WTC11 (cell line): Measurements from ENCODE around the gene GPR15LG. TPM values are rescaled to one million over a fixed set of nuclear protein-coding genes. Genes with fewer than 3 reads are reported as not detected.

Experiments
- ATAC-seq: fragments of 200-7000 bp; cut with Tn5 transposase; 2 replicates; pipeline ENCODE4 v1.10.0; 2021; ENCODE audit warnings: mild to moderate bottlenecking, moderate library complexity
- CTCF ChIA-PET: fragments of 300-600 bp; sonication (Branson Sonifier 250); formaldehyde crosslinking; loops from one replicate; lab custom pipeline; 2021; ENCODE audit warnings: antibody characterized with exemption; lab: Charles Lee
- POLR2A ChIA-PET: fragments of 350-600 bp; sonication (Branson Sonifier 250); formaldehyde crosslinking; loops from one replicate; lab custom pipeline; 2021; ENCODE audit warnings: antibody characterized with exemption; lab: Charles Lee
- DNase-seq: peaks from one replicate; pipeline ENCODE4 v3.0.0; 2021; ENCODE audit warnings: low spot score
- H3K27ac Mint-ChIP-seq: 2 replicates; pipeline ENCODE4 v1.8.0; 2021; ENCODE audit warnings: mixed read lengths
- H3K27me3 Mint-ChIP-seq: 2 replicates; pipeline ENCODE4 v1.8.0; 2021; ENCODE audit warnings: low read depth, mild to moderate bottlenecking, moderate library complexity, mixed read lengths
- H3K36me3 Mint-ChIP-seq: 2 replicates; pipeline ENCODE4 v1.8.0; 2021; ENCODE audit warnings: mixed read lengths
- H3K4me1 Mint-ChIP-seq: 2 replicates; pipeline ENCODE4 v1.8.0; 2022; ENCODE audit warnings: mixed read lengths
- H3K4me3 Mint-ChIP-seq: 2 replicates; pipeline ENCODE4 v1.8.0; 2021; ENCODE audit warnings: mild to moderate bottlenecking, moderate library complexity, mixed read lengths
- H3K9me3 Mint-ChIP-seq: 2 replicates; pipeline ENCODE4 v1.8.0; 2021; ENCODE audit warnings: mixed read lengths
- EMX1 ChIP-seq: fragments of 250-450 bp; sonication (Bioruptor Pico); IDR thresholded peaks from 2 replicates; pipeline ENCODE4 v1.8.0; 2021; ENCODE audit warnings: mild to moderate bottlenecking
- FOXJ3 ChIP-seq: sonication (generic); formaldehyde crosslinking; IDR thresholded peaks from 2 replicates; pipeline ENCODE4 v1.9.0; 2021; ENCODE audit warnings: missing genetic modification reagents, mild to moderate bottlenecking, borderline replicate concordance
- NR2C2 ChIP-seq: sonication (generic); formaldehyde crosslinking; IDR thresholded peaks from 2 replicates; pipeline ENCODE4 v1.8.0; 2022; ENCODE audit warnings: mild to moderate bottlenecking, missing genetic modification reagents
- OVOL2 ChIP-seq: fragments of 250-450 bp; sonication (Bioruptor Pico); IDR thresholded peaks from 2 replicates; pipeline ENCODE4 v1.9.0; 2021; ENCODE audit warnings: mild to moderate bottlenecking, borderline replicate concordance
- TEAD4 ChIP-seq: sonication (generic); formaldehyde crosslinking; IDR thresholded peaks from 2 replicates; pipeline ENCODE4 v1.8.0; 2022; ENCODE audit warnings: mild to moderate bottlenecking, missing genetic modification reagents
- ZBTB43 ChIP-seq: sonication (generic); formaldehyde crosslinking; IDR thresholded peaks from 2 replicates; pipeline ENCODE4 v1.8.1; 2023; ENCODE audit warnings: mild to moderate bottlenecking, missing genetic modification reagents
- ZSCAN18 ChIP-seq: fragments of 250-450 bp; sonication (Bioruptor Pico); IDR thresholded peaks from 2 replicates; pipeline ENCODE4 v2.1.2; 2022; ENCODE audit warnings: mild to moderate bottlenecking, moderate library complexity
- total RNA-seq: library from RNA; stranded (reverse); gene quantifications from 3 replicates; pipeline ENCODE4 v1.2.3, GENCODE V29; 2021
- TF ChIP-seq, protein P1 (sequence below): sonication (generic); formaldehyde crosslinking; IDR thresholded peaks from 2 replicates; pipeline ENCODE4 v1.8.1; 2023; ENCODE audit warnings: mild to moderate bottlenecking, missing genetic modification reagents, borderline replicate concordance
- TF ChIP-seq, protein P2 (sequence below): sonication (generic); formaldehyde crosslinking; IDR thresholded peaks from 2 replicates; pipeline ENCODE4 v1.8.0; 2022; ENCODE audit warnings: missing genetic modification reagents
- TF ChIP-seq, protein P3 (sequence below): sonication (generic); formaldehyde crosslinking; IDR thresholded peaks from 2 replicates; pipeline ENCODE4 v1.8.0; 2022; ENCODE audit warnings: mild to moderate bottlenecking, missing genetic modification reagents

Gene GPR15LG
- total RNA-seq, 1 experiment from 2014 or later = not detected

DNA sequence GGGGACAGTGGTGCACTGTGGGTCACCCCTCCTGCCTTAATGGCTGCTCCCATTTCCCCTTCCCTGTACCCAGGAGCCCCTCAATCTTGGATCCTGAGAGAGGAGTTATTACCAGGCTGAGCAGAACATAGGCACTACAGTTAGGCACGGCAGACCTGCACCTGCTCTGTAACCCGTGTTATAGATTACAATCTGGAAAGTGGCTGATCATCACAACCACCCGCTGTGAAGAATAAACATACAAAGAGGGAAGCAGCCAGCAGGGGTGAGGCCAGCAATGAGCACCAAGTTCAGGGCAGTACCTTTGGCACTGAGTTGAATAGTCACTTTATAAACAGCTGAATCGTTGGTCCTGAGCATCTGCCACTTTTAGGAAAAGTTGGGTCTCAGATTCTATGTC, 22.5 kb downstream of the GPR15LG start (continued):
- TF ChIP-seq, protein P1, sequence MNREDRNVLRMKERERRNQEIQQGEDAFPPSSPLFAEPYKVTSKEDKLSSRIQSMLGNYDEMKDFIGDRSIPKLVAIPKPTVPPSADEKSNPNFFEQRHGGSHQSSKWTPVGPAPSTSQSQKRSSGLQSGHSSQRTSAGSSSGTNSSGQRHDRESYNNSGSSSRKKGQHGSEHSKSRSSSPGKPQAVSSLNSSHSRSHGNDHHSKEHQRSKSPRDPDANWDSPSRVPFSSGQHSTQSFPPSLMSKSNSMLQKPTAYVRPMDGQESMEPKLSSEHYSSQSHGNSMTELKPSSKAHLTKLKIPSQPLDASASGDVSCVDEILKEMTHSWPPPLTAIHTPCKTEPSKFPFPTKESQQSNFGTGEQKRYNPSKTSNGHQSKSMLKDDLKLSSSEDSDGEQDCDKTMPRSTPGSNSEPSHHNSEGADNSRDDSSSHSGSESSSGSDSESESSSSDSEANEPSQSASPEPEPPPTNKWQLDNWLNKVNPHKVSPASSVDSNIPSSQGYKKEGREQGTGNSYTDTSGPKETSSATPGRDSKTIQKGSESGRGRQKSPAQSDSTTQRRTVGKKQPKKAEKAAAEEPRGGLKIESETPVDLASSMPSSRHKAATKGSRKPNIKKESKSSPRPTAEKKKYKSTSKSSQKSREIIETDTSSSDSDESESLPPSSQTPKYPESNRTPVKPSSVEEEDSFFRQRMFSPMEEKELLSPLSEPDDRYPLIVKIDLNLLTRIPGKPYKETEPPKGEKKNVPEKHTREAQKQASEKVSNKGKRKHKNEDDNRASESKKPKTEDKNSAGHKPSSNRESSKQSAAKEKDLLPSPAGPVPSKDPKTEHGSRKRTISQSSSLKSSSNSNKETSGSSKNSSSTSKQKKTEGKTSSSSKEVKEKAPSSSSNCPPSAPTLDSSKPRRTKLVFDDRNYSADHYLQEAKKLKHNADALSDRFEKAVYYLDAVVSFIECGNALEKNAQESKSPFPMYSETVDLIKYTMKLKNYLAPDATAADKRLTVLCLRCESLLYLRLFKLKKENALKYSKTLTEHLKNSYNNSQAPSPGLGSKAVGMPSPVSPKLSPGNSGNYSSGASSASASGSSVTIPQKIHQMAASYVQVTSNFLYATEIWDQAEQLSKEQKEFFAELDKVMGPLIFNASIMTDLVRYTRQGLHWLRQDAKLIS = no peak
- no peak for TF ChIP-seq NR2C2 (CRISPR knock-in tag)
- TF ChIP-seq ZSCAN18 (CRISPR knock-in tag) = no peak
- no peak for TF ChIP-seq OVOL2
- TF ChIP-seq TEAD4 (CRISPR knock-in tag) = no peak
- no peak for TF ChIP-seq EMX1 (CRISPR knock-in tag)
- TF ChIP-seq, protein P2, sequence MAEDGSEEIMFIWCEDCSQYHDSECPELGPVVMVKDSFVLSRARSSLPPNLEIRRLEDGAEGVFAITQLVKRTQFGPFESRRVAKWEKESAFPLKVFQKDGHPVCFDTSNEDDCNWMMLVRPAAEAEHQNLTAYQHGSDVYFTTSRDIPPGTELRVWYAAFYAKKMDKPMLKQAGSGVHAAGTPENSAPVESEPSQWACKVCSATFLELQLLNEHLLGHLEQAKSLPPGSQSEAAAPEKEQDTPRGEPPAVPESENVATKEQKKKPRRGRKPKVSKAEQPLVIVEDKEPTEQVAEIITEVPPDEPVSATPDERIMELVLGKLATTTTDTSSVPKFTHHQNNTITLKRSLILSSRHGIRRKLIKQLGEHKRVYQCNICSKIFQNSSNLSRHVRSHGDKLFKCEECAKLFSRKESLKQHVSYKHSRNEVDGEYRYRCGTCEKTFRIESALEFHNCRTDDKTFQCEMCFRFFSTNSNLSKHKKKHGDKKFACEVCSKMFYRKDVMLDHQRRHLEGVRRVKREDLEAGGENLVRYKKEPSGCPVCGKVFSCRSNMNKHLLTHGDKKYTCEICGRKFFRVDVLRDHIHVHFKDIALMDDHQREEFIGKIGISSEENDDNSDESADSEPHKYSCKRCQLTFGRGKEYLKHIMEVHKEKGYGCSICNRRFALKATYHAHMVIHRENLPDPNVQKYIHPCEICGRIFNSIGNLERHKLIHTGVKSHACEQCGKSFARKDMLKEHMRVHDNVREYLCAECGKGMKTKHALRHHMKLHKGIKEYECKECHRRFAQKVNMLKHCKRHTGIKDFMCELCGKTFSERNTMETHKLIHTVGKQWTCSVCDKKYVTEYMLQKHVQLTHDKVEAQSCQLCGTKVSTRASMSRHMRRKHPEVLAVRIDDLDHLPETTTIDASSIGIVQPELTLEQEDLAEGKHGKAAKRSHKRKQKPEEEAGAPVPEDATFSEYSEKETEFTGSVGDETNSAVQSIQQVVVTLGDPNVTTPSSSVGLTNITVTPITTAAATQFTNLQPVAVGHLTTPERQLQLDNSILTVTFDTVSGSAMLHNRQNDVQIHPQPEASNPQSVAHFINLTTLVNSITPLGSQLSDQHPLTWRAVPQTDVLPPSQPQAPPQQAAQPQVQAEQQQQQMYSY (CRISPR knock-in tag) = no peak
- TF ChIP-seq, protein P3, sequence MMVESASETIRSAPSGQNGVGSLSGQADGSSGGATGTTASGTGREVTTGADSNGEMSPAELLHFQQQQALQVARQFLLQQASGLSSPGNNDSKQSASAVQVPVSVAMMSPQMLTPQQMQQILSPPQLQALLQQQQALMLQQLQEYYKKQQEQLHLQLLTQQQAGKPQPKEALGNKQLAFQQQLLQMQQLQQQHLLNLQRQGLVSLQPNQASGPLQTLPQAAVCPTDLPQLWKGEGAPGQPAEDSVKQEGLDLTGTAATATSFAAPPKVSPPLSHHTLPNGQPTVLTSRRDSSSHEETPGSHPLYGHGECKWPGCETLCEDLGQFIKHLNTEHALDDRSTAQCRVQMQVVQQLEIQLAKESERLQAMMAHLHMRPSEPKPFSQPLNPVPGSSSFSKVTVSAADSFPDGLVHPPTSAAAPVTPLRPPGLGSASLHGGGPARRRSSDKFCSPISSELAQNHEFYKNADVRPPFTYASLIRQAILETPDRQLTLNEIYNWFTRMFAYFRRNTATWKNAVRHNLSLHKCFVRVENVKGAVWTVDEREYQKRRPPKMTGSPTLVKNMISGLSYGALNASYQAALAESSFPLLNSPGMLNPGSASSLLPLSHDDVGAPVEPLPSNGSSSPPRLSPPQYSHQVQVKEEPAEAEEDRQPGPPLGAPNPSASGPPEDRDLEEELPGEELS (CRISPR knock-in tag) = no peak

DNA sequence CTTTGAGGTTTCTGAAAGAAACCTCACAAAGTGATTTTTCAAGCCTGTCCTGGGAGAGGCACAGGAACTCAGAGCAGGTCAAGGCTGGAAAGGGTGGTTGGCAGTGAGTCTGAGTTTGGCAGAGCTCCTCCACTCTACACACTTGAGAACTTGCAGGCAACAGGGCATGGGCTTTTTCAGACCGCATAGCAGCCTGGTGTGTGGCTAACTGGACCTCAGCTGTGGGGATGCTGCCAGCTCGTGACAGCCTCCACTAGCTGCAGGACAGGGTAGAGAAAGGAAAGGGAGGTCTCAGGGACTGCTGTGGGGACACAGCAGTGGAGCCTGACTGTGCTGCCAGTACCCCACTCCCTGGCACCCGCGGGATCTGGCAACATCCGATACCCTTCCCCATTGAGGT, 23.3 kb downstream of the GPR15LG start:
- DNase-seq (no peak), ATAC-seq (no peak)
- Mint-ChIP-seq H3K27ac (no peak overlapping the region), H3K4me1 (peaks cover 9% of the 10 kb centered on the region; the same call in 1 of the 2 replicates), H3K27me3 (peaks cover 55% of the 10 kb centered on the region), H3K36me3 (no peaks in the 10 kb centered on the region), H3K9me3 (no peaks in the 10 kb centered on the region), H3K4me3 (no peak overlapping the region)
- TF ChIP-seq, protein P2 (CRISPR knock-in tag) = no peak
- TF ChIP-seq ZBTB43 (CRISPR knock-in tag) = no peak
- TF ChIP-seq FOXJ3 (CRISPR knock-in tag) = no peak
- POLR2A ChIA-PET = interaction anchor here (1.0 kb wide), 1 partner anchor 9 kb away, joined by 3 read pairs; no protein-coding TSS in a partner anchor
- CTCF ChIA-PET = interaction anchor here (1.7 kb wide), 1 partner anchor 49 kb away, joined by 7 read pairs; no protein-coding TSS in a partner anchor
